Epidermal melanocyte (primary cell): Measurements from ENCODE around the gene RALGPS1.
A peak's percentile ranks its signal among the peaks of the same experiment; 100 is the strongest.

Source experiments
- DNase-seq: peaks from one replicate; pipeline ENCODE4 v3.0.0; 2011; ENCODE audit warnings: low spot score; ENCODE audit not compliant: insufficient read length

Gene RALGPS1

DNA sequence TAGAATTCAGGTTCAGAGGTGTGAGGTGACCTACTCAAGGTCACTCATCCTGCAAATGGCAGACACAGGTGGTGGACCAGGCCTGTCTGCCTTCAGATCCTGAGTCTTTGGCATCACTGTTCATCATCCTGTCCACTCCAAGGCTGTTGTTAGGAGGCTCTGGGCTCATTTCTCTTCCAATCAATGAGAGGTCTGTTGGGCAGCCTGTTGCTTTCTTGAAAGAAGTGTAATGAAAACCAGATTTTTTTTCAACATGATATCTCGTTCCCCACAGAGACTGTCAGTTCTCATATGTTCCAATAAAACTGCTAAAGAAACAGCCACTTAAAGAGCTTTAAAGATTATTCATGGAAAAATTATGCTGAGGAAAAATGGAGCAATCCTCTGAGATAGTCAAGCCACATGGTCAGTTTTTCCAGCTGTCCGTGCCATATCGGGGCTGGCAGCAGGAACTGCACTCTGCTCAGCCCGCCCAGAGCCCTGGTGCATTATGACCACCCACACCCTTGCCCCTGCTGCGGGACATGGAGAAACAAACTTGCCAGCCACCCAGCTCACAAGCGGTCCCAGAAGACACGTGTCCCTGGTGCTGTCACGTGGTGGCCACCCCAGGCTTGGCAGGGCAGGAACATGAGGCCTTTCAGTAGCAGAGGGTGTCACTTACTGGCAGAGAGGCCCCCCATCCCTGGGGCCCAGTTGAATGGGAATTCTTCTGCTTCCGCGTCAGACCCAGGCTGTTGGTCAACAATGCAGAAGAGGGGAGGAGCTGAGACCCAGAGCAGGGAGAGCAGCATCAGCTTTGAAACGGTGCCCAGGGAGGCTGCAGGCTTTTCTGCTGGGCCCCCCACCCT is 271.6 kb downstream of the RALGPS1 start:
- peak; percentile 55 for DNase-seq

DNA sequence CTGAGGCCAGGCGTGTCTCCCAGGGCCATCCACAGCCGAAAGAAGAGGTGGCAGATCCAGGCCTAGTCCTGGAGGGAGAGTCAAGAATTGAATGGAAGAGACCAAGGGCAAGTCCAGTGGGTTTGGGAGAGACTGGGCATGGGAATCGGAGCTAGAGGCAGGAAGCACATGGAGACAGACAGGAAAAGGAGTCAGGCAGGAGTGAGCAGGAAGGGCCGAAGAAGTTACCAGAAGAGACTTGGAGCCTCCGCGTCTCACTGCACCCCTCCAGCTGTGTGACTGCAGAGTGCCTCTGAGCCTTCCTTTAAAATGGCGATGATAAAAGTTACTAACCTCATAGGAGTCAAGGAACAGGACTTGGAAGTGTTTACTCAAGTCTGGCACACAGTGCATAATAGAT is 272.2 kb downstream of the RALGPS1 start:
- DNase-seq = no peak

DNA sequence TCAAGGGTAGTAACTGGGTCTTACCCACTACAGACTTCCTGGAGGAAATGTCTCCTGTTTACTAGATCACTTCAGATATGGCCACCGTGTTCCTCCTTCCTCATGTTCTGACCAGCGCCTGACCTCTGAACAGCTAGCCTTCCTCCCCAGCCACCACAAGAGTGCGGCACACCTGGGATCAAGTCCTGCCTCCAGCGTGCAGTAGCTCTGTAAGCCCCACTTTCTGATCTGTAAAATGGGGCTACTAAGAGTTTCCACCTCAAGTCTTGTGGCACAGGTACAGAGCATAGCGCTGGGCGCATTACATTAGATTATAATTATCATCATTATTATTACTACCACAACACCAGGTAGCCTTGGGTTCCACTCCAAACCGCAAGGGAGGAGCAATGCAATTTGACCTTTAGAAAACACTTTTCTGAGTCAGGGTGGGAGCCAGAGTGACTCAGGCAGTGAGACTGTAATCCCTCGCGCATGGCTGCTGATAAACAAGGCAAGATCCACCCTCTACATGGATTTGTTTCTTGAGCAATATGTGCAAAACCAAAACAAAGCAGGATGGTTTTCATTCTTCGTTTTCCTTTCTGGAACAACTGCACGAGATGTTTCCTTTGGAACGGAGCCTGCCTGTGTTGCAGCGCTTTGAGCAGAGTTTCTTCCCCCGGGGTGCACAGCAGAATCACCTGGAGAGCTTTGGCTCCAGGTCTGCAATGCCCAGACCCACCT is 272.8 kb downstream of the RALGPS1 start:
- DNase-seq = peak; percentile 75

DNA sequence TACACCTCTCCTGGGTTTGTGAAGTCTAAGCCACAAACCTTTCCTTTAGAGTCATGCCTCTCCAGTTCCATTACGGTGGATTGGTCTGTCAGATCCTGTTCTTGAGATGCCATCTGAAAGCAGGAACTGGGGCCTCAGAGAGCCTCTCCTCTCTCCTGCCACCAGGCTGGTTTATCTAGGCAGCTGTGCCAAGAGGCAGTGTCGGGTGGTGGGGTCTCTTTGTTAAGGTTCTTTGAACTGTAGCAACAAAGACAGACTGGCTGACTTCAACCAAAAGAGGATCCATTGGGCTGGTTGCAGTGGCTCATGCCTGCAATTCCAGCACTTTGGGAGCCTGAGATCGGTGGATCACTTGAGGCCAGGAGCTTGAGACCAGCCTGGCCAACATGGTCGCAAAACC is 273.8 kb downstream of the RALGPS1 start:
- DNase-seq = no peak

DNA sequence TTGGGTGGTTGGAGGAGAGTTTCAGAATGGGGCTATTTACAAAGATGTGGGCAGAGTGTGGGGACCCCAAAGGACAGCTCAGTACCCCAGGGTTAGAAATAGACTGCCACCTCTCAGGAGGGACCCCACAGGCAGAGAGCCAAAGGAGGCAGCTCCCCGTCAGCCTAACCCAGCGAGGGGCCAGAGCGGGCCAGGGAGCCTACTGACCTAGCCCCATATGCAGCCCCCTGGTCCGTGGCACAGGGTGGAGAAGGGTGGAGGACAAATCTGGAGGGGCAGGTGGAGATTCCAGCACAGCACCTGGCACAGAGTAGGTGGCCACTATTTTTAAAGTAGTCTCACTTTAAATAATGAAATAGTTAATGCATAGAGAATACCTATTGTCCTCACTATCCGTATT is 275.0 kb downstream of the RALGPS1 start:
- no peak for DNase-seq

DNA sequence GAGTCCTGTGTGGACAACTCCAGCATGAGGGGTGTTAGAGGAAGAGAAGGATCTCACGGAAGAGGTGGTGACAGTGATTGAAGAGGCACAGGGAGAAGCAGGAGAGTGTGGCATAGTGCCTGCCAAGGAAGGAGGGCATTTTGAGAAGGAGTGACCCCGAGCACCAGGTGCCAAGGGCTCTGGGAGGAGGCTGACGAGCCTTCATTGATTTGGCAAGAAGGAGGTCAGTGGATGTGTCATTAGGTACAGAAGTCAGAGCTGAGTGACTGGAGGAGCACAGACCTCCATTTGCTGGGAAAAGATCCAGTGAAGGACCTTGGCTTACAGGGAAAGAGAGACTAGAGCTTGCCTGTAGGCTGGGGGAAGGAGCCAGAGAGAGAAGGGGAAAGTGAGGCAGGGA is 278.2 kb downstream of the RALGPS1 start:
- DNase-seq = no peak

DNA sequence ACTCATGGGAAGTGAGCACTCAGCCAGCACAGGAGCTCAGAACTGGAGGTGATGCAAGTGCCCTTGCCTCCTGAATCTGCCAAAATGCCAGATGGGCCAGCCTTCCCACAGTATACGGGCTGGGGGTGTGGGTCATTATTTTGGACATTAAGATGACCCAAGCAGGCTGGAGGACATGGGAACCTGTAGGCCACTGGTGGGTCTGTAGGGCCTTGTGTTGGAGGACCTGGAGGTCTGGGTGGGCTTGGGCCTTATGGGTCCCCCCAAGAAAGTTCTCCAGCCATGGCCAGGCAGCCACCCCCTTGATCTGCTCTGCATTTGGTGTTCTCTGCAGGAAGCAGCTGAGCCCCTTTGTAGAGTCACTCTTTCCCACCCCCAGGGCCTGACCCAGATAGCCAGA is 278.9 kb downstream of the RALGPS1 start:
- no peak for DNase-seq

DNA sequence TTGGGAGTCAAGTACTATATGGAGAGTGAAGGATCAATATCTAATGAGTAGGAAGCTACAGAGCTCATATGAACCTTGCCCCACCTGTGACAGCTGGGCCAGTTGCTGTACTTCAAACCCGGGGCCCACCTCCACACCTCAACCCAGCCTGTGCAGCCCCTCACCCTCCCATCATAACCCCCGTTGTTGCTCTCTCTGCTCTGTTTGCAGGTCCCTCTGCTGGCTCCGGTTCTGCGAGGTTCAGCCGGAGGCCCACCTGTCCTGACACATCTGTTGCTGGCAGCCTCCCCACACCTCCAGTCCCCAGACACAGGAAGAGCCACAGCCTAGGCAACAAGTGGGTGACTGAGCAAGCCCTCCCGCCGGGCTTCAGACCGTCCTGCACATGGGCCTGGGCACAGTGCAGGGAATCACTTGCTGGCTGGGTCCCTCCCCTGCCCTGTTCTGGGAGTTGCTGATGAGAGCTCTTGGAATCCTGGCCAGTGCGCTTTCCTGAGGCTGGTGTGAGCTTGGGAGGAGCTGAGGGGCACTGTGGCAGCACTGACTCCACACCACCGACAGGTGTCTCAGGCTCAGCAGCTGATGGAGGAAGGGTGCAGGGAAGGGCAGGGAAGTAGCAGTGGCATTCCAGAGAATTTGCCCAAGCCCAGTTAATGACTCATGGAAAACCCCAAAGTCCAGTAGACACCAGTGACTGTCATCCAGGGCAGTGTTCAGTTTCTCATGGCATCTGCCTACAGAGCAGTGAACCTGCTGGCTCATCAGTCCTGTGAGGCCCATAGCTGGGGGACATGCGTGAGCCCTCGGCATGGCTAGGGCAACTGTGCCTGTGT is 280.5 kb downstream of the RALGPS1 start:
- DNase-seq = no peak

DNA sequence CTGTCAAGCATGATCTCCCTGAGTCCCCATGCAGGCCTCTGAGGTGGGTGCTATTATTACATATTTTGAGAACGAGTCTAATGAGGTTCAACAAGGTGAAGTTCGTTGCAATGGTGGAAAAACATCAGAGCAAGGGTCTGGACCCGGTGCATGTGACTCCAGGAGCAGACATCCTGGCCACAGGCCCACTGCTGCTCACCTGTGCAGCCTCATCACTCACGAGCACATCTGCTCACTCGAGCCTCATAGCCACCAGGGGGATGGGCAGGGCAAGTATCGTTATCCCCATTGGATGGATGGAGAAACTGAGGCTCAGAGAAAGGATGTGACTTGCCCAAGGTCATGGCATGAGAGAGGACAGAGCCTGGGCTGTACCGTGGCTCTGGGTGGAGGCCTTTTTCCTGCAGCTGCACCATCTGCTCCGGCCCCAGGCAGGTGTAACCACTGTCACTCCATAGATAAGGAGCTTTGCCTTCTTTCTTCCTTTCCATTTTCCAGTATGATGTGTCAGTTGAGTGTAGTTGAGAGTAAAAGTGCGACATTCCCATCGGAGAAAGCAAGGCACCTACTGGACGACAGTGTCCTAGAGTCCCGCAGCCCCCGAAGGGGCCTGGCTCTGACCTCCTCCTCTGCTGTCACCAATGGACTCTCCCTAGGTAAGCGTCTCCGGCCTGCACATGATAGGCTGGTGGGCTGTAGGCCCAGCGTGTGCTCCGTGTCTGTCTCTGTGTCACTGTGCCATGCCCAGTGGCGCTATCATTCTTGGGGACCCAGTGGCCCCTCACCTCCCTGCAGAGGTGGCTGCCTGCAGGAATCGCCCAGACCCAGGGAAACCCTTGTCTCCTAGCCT is 281.6 kb downstream of the RALGPS1 start:
- DNase-seq = no peak

DNA sequence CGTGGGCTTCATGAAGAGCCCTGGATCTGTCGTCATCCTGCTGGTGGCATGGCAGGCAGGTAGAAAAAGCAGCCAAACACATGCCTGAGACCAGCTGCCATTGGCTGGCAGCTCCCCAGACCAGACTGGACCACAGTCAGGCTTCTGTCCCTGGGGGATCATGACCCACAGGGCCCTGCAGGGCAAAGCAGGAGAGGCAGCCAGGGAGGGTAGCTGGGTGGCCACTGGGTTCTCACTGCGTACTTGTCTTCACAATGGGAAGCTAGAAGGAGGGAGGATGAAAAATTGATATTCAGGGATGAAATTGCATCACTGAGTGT is 282.2 kb downstream of the RALGPS1 start:
- no peak for DNase-seq

DNA sequence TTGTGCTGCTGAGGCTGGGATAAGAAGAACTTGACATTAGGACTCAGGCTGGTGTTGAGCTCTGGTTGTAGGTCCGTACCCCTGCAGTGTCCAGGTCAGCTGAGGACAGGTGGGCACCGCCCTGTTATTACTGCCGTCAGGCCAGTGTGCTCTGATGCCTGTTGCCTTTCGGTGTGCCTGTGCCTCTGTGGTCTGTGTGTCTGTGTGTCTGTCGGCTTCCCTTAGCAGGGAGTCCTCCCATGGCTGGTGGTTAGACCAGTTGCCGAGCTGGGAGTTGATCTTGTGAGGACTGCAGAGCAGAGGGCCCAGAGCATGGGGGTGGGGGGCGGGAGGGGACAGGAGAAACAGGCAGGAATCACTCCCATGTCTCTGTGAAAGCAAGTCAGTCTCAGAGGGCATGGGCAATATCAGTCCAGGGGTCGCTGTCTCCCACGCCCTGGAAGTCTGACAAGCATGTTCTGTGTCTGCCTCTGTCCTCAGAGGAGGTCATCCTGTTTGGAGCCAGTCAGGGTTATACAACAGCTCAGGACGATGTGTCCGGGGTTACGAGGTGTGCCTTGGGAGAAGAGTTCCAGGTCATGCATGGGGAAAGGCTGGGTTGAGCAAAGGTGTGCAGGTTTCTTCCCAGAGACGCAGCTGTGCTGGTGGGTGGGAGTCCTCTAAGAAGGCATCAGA is 282.7 kb downstream of the RALGPS1 start:
- no peak for DNase-seq

DNA sequence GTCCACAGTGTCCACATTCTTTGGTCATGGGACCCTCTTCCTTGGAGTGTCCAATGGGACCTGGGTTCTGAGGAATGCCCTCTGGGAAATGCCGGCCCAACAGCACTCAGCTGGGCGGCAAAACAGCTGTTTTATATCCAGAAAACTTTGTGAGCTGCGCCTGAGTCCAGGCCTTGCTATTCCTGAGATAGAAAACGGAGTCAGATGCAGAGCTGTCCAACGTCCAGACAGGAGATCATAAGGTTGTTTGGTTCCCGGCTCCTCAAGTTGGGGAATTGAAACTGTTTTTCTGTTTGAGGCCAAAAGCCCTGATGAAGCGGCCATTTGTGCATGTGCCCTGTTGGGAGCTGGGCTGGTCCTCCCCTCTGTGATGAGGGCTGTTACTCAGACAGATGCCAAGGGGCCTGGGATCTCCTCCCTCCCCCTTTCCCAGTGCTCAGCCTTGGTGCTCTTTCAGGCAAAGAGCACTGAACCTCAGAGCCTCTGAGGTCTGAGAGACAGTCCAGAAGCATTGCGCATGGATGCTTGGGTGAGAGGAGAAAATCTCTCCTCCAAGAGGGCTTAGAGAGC is 283.4 kb downstream of the RALGPS1 start:
- no peak for DNase-seq

DNA sequence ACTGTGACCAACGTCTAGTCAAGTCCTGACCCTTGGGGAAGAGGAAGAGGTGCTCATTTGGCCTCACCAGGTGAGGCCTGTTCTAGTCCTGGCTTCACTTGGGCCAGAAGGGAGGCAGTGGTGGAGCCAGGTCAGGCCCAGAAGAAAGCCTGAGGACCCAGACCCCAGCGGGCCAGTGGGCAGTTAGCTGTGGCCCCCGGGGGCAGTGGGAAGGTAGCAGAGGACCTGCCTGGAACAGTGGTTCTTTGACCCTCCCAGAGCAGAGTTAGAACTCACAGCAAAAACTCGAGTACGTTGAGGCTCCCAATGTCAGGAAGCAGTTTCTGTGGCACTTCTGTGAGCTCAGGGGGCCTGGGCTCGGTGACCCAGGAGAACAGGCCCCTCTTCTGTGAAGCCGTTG is 284.0 kb downstream of the RALGPS1 start:
- no peak for DNase-seq

DNA sequence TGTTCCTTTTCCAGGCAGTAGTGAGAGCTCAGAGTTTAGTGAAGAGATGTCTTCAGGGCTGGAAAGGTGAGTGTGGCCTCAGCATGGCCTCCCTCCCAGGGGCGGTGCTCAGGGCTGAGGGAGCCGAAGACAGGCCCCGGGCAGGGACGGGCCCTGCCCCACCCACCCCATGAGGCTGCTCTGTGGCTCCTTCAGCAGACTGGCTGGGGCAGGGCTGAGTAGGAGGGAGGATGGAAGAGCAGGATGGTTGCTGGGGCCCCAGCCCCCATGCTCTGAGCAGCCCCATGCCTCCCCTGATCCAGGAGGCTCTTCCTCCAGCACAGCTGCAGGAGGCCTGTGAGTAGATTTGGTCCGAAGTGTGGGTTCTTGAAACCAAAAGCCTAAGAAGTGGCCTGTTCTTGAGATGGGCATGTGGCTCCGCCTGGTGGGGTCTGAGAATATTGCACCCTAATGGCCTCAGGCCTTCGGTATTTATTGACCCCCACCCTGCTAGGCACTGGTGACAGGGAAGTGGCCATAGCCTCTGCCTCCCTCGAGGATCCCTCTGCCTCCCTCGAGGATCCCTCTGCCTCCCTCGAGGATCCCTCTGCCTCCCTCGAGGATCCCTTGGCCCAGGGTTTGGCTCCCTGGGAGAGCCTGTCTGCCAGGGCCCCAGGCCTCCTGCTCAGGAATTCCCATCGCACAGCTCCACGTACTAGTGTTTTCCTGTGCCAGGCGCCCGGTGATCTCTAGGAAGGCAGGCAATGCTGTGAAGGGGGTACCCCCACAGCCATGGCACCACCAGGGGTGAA is 284.6 kb downstream of the RALGPS1 start:
- peak; percentile 88 for DNase-seq

DNA sequence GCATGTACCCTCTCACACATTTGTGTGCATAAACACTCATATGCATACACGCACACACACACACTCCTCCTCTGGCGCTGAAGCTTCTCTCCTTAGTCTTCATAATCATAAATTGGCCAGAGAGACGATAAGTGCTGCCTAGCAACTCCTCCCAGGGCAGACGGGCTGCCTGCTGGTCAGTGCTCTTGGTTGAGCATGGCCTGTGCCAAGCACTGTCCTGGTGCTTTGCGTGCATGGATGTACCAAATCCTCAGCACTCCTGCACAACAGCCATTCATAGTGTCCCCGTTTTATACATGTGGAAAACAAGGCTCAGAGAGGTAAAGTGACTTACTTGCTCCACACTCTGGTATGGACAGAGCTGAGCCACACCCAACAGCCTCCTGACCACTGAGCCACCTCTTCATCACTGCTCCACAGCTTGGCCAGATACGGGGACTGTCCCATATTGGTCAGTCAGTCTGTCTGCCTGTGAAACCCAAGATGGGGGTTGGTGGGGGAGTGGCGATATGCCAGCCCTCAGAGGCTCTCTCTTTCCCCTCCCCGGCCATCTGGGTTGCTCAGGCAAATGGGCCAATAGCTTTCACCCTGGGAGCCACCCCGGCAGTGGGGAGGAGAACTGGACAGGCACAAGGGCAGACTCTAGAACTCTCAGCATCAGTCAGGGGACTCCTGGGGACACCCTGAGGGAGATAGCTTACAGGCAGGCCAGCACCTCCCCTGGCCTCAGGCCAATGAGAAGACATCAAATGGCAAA is 285.7 kb downstream of the RALGPS1 start:
- DNase-seq = no peak

DNA sequence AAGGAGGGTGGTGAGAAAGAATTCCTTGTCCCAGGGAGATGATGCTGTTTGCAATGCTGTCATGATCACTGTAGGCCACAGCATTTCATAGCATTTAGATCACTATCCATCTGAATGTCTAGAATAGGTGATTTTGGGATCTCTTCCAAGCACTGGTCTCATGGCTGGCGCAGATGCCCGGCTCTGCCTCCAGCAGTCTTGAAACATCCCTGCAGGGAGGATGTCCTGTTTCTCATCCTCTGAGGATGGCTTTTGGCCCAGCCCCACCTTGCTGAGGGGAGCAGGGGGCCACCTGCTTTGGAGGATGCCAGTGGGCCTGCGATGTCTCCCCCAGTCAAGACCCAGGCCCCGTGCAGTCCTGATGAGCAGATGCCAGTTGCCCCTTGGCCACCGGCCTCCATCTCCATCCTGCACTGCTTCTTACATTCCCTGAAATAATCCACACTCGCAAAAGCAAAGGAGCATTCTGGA is 286.5 kb downstream of the RALGPS1 start:
- no peak for DNase-seq

DNA sequence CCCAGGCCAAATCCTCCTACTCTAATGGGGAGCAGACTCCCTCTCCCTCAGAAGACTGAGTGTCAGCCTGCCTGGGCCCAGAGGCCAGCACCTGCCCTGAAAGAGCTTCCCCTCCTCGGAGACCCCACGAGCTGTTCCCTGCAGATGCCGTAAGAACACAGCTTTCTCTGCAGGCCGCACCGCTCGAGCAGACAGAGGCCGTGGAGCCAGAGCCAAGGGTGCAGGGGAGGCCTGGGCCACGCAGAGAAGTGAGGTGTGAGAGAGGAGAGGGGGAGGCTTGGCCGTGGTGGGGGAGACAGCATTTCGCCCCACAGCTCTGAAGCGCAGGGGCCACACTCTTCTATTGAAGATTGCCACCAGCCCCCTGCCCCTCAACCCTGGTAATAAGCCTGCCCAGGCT is 287.1 kb downstream of the RALGPS1 start:
- no peak for DNase-seq

DNA sequence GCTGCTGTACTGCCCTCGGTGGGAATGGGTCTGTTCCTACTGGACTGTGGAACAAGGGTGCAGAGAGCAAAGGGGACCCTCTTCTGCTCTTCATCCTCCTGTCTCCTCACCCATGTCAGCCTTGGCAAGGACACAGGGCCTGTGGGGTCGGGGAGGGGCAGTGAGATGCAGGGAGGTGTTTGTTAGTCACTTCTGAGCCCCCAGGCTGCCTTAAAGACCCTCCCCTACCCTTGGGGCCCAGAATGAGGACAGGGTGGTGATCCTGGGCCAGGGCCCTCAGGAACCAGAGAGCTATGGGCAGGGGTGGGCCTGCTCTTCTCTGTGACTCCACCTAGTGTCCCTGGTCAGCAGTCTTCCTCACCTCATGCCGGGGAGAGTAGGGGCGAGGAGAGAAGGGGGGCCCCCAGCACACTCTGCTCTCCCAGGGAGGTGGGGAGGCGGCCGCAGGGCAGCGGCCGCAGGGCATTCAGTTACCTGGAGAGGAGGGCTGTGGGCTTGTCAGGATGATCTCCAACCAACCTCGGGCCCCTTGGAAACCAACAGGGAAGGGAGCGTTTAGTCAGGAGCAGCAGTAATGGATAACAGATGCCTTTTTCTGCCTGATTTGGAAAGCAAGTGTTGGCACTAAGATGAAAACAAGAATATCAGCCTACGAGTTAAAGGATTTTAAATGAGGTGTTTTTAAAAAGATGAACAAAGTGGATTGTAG is 288.0 kb downstream of the RALGPS1 start:
- no peak for DNase-seq
